Transverse colon (tissue), 4 donors: ENCODE results near the gene DPP9. TPM values are rescaled to one million over a fixed set of nuclear protein-coding genes. Genes with fewer than 3 reads are reported as not detected.

Experiments
- DNase-seq: peaks from one replicate; pipeline ENCODE4 v3.0.0-alpha.2; 2019
- H3K27ac ChIP-seq, 4 donors: fragments of 200-600 bp; sonication (generic); 2 replicates each; pipeline ENCODE4 v1.5.1; 2016 to 2018; ENCODE audit warnings: inconsistent platforms in 4 of 4
- H3K27me3 ChIP-seq: fragments of 200-600 bp; sonication (generic); 2 replicates; pipeline ENCODE4 v1.5.1; 2017; ENCODE audit warnings: inconsistent platforms
- H3K36me3 ChIP-seq, 4 donors: fragments of 200-600 bp; sonication (generic); 2 replicates each; pipeline ENCODE4 v1.5.1; 2017 to 2019; ENCODE audit warnings: inconsistent platforms in 4 of 4
- H3K4me1 ChIP-seq, 4 donors: fragments of 200-600 bp; sonication (generic); 2 replicates each; pipeline ENCODE4 v1.5.1; 2017 to 2020; ENCODE audit warnings: inconsistent platforms in 4 of 4
- H3K4me3 ChIP-seq, 4 donors: fragments of 200-600 bp; sonication (generic); 1 replicate in 1 of 4; 2 replicates in 3 of 4; pipeline versions ENCODE4 v1.5.1 to v1.6.1; 2017 to 2019; ENCODE audit warnings: inconsistent platforms in 4 of 4
- H3K9me3 ChIP-seq, 2 donors: fragments of 200-600 bp; sonication (generic); 2 replicates each; pipeline ENCODE4 v1.5.1; 2017 to 2019; ENCODE audit warnings: inconsistent platforms in 2 of 2
- EP300 ChIP-seq: sonication (generic); formaldehyde crosslinking; IDR thresholded peaks from one replicate; pipeline ENCODE4 v1.6.1; 2017; ENCODE audit warnings: antibody characterized with exemption, low read depth
- POLR2A ChIP-seq: fragments of 450-650 bp; IDR thresholded peaks from one replicate; pipeline ENCODE4 v1.6.1; 2016; ENCODE audit warnings: antibody characterized with exemption, mild to moderate bottlenecking, moderate library complexity
- POLR2AphosphoS5 ChIP-seq, 3 donors: sonication (generic); formaldehyde crosslinking; IDR thresholded peaks; one replicate each; pipeline ENCODE4 v1.6.1; 2016; ENCODE audit warnings: antibody characterized with exemption in 3 of 3
- WGBS, 2 donors: methylation state at CpG; one replicate each; pipeline ENCODE4 v1.1.5; 2018; ENCODE audit warnings: low coverage in 1 of 2; 5-methylcytosine and 5-hydroxymethylcytosine counted together
- in situ Hi-C, 4 donors: fragments of 200-750 bp; cut with MboI; loops; one replicate each; pipeline versions ENCODE4 v1.15.0 to v1.15.1; 2017; ENCODE audit warnings: low sequenced_read_pairs in 3 of 4, low pct_ligation_motif_present in 1 of 4, low pct_unique_long_range_greater_than_20kb in 1 of 4
- intact Hi-C: fragments of 100-400 bp; cut with DNase I; formaldehyde crosslinking; loops from one replicate; pipeline ENCODE4 v1.15.1; 2023; ENCODE audit warnings: low total_unique reads
- total RNA-seq, 4 donors: library from RNA; depleted of rRNA; stranded (reverse); fragments of >200 nt; gene quantifications; one replicate each; pipeline ENCODE4 v1.1.0, GENCODE V29; 2016
- TF ChIP-seq, protein P1 (sequence below), 5 experiments: fragments of 200-600 bp in 3 of 5; fragments of 450-650 bp in 2 of 5; sonication (generic) in 3 of 5; IDR thresholded peaks; 1 replicate in 2 of 5; 2 replicates in 3 of 5; pipeline ENCODE4 v1.5.1; 2016 to 2017; ENCODE audit warnings: antibody characterized with exemption in 5 of 5, inconsistent platforms in 3 of 5, mild to moderate bottlenecking in 2 of 5, moderate library complexity in 1 of 5

The DPP9 gene
- total RNA-seq, 4 donors from 2014 or later, result 74.1 to 320 (median 103) TPM

DNA sequence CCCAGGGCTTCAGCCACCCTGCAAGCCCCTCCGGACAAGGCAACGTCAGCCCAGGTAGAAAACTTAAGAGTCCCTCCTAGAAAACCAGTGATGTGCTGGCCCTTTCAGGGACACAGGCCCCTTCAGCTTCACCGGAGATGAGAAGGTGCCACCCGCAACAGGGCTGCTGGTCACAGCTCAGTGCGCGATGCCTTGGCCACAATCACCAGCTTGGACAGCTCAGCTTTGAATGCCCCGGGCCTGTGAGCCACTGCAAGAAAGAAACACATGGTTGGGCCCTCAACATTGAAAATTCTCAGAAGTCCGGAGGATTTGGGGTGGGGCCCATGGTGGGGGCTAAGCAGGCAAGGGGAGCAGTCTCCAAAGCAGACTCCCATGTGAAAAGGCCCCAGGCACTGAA, 65.8 kb downstream of the DPP9 start:
- 90 to 94% methylated on average over 2 to 8 of the region's 8 CpGs for WGBS, 2 donors
- Histone ChIP-seq H3K9me3 (no peaks in the 10 kb centered on the region), H3K27ac (no peak overlapping the region), H3K36me3 (peaks cover 0 to 34% (median 16%) of the 10 kb centered on the region in 4 donors), H3K4me3 (no peak overlapping the region), H3K4me1 (peaks cover 0 to 6% (median 2%) of the 10 kb centered on the region in 4 donors), H3K27me3 (no peaks in the 10 kb centered on the region)
- intact Hi-C loops, result no loop called here
- DNase-seq, result no peak
- TF ChIP-seq EP300, result no peak
- TF ChIP-seq, protein P1, sequence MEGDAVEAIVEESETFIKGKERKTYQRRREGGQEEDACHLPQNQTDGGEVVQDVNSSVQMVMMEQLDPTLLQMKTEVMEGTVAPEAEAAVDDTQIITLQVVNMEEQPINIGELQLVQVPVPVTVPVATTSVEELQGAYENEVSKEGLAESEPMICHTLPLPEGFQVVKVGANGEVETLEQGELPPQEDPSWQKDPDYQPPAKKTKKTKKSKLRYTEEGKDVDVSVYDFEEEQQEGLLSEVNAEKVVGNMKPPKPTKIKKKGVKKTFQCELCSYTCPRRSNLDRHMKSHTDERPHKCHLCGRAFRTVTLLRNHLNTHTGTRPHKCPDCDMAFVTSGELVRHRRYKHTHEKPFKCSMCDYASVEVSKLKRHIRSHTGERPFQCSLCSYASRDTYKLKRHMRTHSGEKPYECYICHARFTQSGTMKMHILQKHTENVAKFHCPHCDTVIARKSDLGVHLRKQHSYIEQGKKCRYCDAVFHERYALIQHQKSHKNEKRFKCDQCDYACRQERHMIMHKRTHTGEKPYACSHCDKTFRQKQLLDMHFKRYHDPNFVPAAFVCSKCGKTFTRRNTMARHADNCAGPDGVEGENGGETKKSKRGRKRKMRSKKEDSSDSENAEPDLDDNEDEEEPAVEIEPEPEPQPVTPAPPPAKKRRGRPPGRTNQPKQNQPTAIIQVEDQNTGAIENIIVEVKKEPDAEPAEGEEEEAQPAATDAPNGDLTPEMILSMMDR (IDR thresholded peaks at IDR 0.05), result no peak
- TF ChIP-seq POLR2A, result no peak
- TF ChIP-seq POLR2AphosphoS5 (IDR thresholded peaks at IDR 0.05), result no peak
- in situ Hi-C loops, result no loop called here

DNA sequence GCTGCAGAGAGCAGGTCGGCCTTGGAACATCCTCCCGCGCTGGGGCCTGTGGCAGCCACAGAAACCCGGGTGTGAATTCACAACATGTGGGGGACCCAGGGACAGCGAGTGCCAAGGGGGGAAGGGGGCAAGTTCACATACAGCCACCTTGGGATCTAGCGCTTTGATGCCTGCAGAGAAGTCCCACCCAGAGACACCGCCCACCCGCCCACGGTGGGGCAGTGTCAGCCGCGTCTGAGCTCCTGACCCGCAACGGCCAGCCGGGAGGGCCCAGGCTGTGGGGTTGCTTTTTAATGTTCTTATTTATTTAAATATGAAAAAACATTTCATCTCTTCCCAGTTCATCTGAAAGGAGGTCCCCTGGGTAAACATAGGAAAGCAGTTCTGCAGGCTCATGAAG, 66.4 kb downstream of the DPP9 start:
- intact Hi-C loops (no loop called here), in situ Hi-C loops (no loop called here)
- no peaks in the 10 kb centered on the region for H3K9me3 ChIP-seq
- WGBS, 2 donors, result 70 to 86% methylated on average over 8 to 14 of the region's 14 CpGs
- H3K36me3 ChIP-seq, result peaks cover 0 to 34% (median 16%) of the 10 kb centered on the region in 4 donors
- TF ChIP-seq EP300 (no peak), POLR2A (no peak), POLR2AphosphoS5 (IDR thresholded peaks at IDR 0.05) (no peak)
- TF ChIP-seq, protein P1 (IDR thresholded peaks at IDR 0.05), result no peak
- no peak overlapping the region for H3K27ac ChIP-seq
- no peak for DNase-seq
- H3K4me1 ChIP-seq, result peaks cover 0 to 6% (median under 1%) of the 10 kb centered on the region in 4 donors
- no peaks in the 10 kb centered on the region for H3K27me3 ChIP-seq
- H3K4me3 ChIP-seq, result no peak overlapping the region

DNA sequence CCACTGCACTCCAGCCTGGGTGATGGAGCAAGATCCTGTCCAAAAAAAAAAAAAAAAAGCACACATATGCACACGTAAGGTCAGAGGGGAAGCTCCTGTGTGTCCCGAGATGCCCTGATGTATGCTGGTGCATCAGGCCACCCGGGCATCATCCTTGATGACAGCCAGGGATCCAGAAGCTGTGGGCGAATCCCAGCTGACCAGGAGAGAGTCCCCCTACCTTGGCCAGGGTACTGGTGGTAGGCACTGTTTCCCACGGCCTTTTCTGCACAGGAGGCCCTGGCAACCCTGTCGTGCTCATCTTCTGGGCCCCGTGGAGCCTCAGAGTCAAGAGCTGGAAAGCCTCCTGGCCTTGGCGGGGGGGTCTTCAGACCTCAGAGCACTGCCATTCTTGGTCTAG, 67.5 kb downstream of the DPP9 start:
- Histone ChIP-seq H3K9me3 (no peaks in the 10 kb centered on the region), H3K27ac (peak overlapping the region in 1 of 4 donors; percentile 16), H3K4me3 (no peak overlapping the region), H3K27me3 (no peaks in the 10 kb centered on the region), H3K4me1 (no peaks in the 10 kb centered on the region), H3K36me3 (peaks cover 0 to 34% (median 16%) of the 10 kb centered on the region in 4 donors)
- WGBS, 2 donors, result 60 to 76% methylated on average over 1 to 5 of the region's 8 CpGs
- intact Hi-C loops (no loop called here), in situ Hi-C loops (no loop called here)
- TF ChIP-seq POLR2A (no peak), POLR2AphosphoS5 (IDR thresholded peaks at IDR 0.05) (peak in 1 of 3 donors; percentile 9)
- DNase-seq, result no peak

DNA sequence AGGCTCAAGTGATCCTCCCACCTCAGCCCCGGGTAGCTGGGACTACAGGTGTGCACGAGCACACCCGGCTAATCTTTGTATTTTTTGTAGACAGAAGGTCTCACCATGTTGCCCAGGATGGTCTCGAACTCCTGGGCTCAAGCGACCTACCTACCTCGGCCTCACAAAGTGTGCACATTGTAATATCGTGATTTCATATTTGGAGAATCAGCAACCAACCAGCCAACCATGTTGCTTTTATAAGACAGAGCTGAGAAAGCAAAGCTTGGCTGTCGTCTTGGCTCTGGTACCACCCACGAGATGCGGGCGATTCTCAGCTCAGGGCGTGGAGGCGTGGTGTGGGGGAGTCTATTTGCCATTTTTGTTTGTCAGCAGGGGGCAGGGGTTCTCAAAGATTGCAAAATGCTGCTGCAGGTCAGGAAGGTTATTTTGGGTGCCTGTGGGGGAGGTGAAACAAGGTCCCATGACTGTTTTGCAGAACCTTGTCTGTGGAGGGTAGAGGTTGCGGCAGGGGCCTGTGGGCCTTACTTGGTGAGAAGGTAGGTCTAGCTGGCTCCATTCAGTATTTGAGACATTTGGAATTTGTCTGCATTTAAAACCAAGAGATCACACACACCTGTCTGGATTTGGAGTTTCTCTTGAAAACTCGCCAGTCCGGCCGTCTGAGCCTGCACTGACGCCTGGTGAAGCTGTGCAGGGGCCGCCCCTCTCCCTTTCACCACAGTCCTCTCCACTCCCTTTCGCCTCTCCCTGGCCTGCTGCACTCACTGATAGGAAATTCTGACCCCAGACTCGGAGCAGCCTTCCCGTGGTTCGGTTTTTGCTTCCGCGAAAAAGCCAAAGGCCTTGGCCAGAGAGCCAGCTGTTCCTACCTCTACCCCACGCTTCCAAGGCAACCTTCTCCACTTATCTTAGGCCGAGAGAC, 68.9 kb downstream of the DPP9 start:
- Histone ChIP-seq H3K36me3 (peaks cover 0 to 31% (median 14%) of the 10 kb centered on the region in 4 donors), H3K27me3 (no peaks in the 10 kb centered on the region), H3K27ac (no peak overlapping the region), H3K4me3 (no peak overlapping the region), H3K9me3 (no peaks in the 10 kb centered on the region), H3K4me1 (no peaks in the 10 kb centered on the region)
- intact Hi-C loops, result no loop called here
- DNase-seq, result no peak
- in situ Hi-C loops, result no loop called here
- TF ChIP-seq, protein P1 (IDR thresholded peaks at IDR 0.05), result no peak
- TF ChIP-seq POLR2AphosphoS5 (IDR thresholded peaks at IDR 0.05), result no peak
- no peak for TF ChIP-seq POLR2A
- TF ChIP-seq EP300, result no peak
- WGBS, 2 donors, result 85% methylated on average over 27 of the region's 27 CpGs; no CpG with 5 or more reads in 1 of the 2 donors
